Ishikawa (cell line): ENCODE measurements around the gene HMGN2.

Experiments used
- CEBPB ChIP-seq: IDR thresholded peaks from 2 replicates; pipeline ENCODE4 v1.6.1; 2012
- CREB1 ChIP-seq: IDR thresholded peaks from 2 replicates; pipeline ENCODE4 v1.6.1; 2012; ENCODE audit warnings: low read depth
- EGR1 ChIP-seq: IDR thresholded peaks from 2 replicates; pipeline ENCODE4 v1.6.1; 2012
- EP300 ChIP-seq: IDR thresholded peaks from 2 replicates; pipeline ENCODE4 v1.6.1; 2012; ENCODE audit warnings: borderline replicate concordance
- FOXM1 ChIP-seq: IDR thresholded peaks from 2 replicates; pipeline ENCODE4 v1.6.1; 2012; ENCODE audit warnings: low read depth, borderline replicate concordance
- NFIC ChIP-seq: IDR thresholded peaks from 2 replicates; pipeline ENCODE4 v1.6.1; 2012
- RAD21 ChIP-seq: IDR thresholded peaks from 2 replicates; pipeline ENCODE4 v1.6.1; 2012; ENCODE audit warnings: low read depth
- REST ChIP-seq: IDR thresholded peaks from 2 replicates; pipeline ENCODE4 v1.6.1; 2012; ENCODE audit warnings: low read depth, mild to moderate bottlenecking
- TAF1 ChIP-seq: IDR thresholded peaks from 2 replicates; pipeline ENCODE4 v1.6.1; 2012; ENCODE audit warnings: low read depth, mild to moderate bottlenecking
- TCF12 ChIP-seq: IDR thresholded peaks from 2 replicates; pipeline ENCODE4 v1.6.1; 2012; ENCODE audit warnings: low read depth
- TEAD4 ChIP-seq: IDR thresholded peaks from 2 replicates; pipeline ENCODE4 v1.6.1; 2012
- USF1 ChIP-seq: IDR thresholded peaks from 2 replicates; pipeline ENCODE4 v1.6.1; 2012
- YY1 ChIP-seq: IDR thresholded peaks from 2 replicates; pipeline ENCODE4 v1.6.1; 2012; ENCODE audit warnings: low read depth
- ZBTB7A ChIP-seq: IDR thresholded peaks from 2 replicates; pipeline ENCODE4 v1.6.1; 2012; ENCODE audit warnings: low read depth
- TF ChIP-seq, protein P1 (sequence below): IDR thresholded peaks from 2 replicates; pipeline ENCODE4 v1.6.1; 2012

HMGN2 gene

DNA sequence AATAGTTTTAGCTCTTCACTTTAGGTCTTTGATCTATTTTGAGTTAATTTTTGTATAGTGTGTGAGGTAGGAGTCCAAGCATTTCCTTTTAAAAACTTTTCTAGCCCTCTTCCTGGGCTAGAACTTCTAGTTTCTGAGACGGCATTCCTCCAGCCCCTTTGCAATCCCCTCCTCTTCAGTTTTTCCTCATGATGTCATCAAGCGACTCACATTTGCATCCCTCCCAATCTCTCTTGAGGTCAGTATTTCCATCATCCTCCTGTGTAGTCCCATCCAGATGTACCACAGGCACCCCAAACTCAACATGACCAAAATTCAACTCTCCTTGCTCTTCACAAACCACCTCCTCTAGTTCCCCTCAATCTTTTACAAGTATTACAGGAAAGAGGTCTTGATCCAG lies 10.7 kb downstream of the HMGN2 start:
- TF ChIP-seq TAF1: no peak
- no peak for TF ChIP-seq EGR1
- TF ChIP-seq NFIC: no peak
- no peak for TF ChIP-seq USF1

DNA sequence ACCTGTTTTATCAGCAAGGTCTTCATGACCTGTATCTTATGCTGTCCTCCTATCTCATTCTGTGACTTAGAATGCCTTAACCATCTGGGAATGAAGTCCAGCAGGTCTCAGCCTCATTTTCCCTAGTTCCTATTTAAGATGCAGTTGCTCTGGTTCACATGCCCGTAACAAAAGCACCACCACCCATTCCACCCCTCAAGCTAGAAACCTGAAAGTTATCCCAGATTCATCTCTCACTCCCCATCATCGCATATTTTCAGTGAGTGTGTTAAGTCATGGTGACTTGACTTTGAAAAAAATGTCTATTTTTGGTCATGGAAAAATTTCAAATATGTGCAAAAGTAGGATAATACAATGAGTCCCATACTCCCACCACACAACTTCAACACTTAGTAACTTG lies 11.7 kb downstream of the HMGN2 start:
- TF ChIP-seq USF1: no peak
- TF ChIP-seq YY1: no peak
- TF ChIP-seq RAD21: no peak
- TF ChIP-seq, protein P1, sequence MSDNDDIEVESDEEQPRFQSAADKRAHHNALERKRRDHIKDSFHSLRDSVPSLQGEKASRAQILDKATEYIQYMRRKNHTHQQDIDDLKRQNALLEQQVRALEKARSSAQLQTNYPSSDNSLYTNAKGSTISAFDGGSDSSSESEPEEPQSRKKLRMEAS: no peak
- TF ChIP-seq NFIC: no peak
- TF ChIP-seq REST: no peak
- TF ChIP-seq EGR1: no peak
- no peak for TF ChIP-seq TEAD4
- TF ChIP-seq CEBPB: no peak
- no peak for TF ChIP-seq EP300
- TF ChIP-seq CREB1: no peak
- TF ChIP-seq ZBTB7A: no peak
- no peak for TF ChIP-seq TAF1
- no peak for TF ChIP-seq TCF12
- TF ChIP-seq FOXM1: no peak

DNA sequence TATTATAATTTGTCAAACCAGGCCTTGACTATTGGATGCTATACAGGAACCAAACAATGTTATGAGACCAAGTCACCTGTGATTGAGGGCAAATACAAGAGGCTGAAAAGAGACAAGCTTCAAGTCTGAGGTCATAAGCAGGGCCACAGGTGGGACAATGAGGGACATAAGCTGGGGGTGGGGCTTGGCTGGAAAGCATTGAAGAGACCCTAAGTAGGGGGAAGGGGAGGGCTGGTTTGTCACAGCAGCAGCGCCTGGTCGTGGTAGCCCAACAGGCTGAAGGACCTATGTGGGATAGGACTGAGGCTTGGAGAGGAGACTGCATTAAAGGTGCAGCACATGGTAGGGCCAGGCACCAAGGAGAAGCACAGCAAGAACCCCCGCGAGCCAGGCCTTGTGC lies 17.9 kb downstream of the HMGN2 start:
- TF ChIP-seq TEAD4: no peak

DNA sequence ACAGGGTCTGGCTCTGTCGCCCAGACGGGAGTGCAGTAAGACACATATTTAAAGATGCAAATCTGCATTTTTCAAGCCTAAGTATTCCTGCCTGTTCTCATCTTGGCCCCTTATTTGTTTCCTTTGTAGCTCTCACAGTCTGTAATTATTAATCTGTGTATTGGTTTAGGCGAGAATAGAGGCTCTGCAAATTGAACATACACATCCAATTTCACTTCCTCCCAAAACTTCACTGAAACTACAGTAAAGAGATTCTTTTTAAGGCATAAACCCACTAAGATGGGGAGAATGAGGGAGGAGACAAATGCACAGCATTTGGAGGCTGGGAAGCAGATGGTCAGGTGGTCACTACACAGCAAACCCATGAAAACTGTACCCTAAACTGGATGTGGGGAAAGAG lies 21.0 kb downstream of the HMGN2 start:
- TF ChIP-seq EGR1 (no peak), FOXM1 (no peak), REST (no peak), TAF1 (no peak), YY1 (no peak), TCF12 (no peak), TEAD4 (no peak), CREB1 (no peak), CEBPB (no peak), RAD21 (no peak), EP300 (no peak), USF1 (no peak), NFIC (no peak), ZBTB7A (no peak)
- TF ChIP-seq, protein P1: no peak

DNA sequence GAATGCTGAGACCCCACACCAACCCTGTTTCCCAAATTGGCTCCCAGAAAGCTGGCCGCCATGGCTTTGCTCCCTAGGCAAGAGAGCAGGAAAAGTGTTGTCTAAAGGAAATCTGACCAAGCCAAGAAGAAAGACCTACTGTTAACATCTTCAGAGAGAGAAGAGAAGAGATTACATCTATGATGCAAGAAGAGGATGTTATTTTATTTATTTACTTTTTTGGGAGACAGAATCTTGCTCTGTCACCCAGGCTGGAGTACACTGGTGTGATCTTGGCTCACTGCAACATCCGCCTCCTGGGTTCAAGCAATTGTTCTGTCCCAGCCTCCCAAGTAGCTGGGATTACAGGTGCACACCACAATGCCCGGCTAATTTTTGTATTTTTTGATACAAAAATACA lies 21.7 kb downstream of the HMGN2 start:
- TF ChIP-seq EP300 (no peak), NFIC (no peak), CREB1 (no peak), EGR1 (no peak), CEBPB (no peak), RAD21 (no peak), USF1 (no peak), REST (no peak), TCF12 (no peak), YY1 (no peak), TAF1 (no peak)
- TF ChIP-seq, protein P1: no peak
